GM21619 (cell line): ENCODE data around the gene MBLAC2.

Experiments
- ATAC-seq: cut with Tn5 transposase; IDR thresholded peaks from one replicate; pipeline ENCODE4 v1.9.1; 2021; ENCODE audit not compliant: unreplicated experiment

The MBLAC2 gene

DNA sequence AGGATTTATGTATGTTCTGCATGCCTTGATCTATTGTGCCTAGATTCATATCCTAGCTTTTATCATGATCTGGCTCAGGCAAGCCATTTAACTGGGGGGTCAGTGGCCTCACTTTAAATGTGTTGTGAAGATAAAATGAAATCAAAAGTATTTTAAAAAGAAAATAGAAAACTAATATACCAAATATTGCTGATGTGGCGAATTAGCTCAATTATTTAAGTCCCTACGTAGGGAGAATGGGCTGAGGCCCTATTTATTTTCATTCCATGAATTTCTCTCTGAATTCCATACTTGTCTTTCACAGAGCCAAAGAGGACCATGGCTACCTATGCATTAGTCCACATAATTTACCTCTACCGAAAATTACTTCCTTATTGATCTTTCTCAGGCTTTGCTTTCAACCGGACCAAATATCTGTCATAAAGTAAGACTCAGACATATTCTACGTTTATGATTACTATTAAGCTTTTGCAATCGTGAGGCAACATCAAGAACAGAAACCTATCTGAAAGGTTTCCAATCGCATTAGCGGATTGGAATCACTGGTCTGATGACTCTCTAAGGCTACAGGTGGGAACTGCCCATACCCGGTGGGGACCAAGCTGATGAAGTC, 1.7 kb downstream of the MBLAC2 start:
- no peak for ATAC-seq

DNA sequence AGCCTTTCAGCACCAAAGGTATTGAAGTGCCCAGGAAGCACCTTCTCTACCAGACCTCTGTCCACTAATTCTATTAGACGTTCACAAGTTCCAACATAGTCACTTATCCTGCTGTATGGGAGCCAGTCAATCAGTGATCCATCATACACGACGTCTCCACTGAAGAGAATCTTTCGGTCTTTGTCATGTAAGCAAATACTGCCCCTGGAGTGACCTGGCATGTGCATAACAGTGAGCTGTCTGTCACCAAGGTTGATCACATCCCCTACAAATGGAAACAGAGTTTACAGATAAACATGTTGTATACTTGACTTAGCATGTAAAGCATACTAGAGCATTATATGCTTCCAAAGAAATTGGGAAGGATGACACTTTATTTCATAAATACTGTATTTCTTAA, 13.3 kb downstream of the MBLAC2 start:
- ATAC-seq = no peak

DNA sequence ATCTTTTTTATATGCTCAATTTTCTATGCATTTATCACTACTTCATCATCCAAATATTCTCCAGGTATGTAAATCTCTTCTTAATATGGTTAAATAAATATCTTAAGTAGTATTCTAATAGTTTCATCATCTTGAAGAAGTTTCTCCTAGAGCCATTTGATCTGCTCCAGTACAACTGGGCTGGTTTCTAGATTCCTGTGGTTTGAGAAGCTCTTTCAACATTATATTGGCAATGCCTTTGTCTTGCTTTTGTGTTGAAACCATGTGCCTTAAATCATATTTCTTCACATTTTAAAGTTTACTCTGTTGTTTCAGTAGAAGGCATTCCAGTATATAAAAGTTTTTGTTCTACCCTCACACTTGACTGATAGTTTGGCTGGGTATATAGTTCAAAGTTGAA, 27.6 kb downstream of the MBLAC2 start:
- ATAC-seq = no peak

DNA sequence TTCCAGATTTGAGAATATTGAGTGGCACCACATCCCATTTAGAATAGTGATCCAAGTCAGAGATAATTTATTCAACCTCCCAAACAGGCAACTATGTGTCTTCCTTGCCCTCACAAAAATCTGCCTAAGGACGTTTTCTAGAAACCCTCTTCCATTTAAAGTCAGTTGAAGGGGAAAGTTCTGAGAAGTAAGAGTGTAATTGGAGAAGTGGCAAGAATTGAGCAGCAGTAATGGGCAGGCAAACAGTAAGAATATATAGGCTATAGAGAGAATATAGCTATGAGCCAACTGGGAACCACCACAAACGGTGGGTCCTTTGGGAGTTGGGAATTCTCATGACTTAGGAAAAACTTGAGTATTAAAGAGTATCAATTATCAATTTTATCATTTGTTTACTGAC, 33.9 kb downstream of the MBLAC2 start:
- ATAC-seq = no peak

DNA sequence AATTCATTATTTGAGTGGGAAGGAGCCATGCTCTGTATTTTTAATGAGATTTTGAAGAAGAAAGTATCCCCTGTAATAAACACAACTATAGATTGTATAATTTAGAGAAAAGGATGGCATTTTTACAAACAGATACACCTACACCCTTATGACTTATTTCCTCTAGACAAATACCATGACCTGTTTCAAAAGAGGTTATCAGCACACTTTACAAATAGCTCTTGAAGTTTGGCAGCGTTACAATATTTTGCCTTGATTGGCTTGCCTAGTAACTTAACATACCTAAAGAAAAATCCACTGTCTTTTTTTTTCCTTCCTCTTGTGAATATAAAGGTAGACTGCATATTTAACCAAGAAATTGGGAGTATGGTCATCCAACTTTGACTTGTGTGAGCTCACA, 36.5 kb downstream of the MBLAC2 start:
- ATAC-seq = no peak

DNA sequence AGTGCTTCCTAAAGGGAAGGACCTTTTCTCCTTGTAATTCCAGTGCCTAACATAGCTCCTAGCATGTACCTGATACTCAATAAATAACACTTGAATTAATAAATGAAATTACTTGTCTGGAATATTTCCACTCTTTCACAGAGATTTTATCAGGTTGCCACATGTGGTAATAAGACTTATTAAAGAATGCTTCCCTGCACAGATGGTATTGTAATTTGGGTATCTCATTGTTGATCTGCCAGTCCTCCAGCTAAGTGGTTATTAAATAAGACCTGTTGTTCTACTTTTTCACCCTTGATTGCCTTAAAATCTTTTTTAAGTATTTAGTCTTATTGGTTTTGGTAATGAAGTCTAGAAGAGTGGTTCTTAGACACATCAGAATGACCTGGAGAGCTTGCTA, 36.9 kb downstream of the MBLAC2 start:
- no peak for ATAC-seq

DNA sequence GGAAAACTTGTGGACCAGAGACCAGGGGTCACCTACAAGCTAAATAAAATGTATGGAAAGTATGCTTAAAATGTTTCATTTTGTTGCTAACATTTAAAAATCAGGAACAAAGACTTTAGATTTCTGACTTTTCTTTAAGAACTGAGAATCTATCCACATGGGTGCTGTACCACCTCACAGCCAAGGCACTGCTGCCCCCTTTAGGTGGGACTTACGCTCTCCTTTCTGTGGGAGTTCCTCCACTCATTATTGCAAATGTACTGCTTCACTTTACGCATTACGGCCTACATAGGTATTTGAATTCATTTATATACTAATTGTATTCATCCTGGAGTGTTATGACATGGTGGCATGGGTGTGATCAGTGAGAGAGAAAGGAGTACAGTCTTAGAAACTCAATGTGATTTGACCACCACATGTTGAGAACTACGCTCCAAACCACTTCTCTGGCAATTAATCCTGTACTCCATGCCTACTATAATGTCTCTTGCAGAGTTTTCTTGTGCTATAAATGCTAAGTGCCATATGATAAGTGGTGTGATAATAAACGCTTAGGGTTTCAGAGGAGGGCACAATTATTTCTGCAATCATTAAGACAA, 40.4 kb downstream of the MBLAC2 start:
- peak; percentile 62 for ATAC-seq

DNA sequence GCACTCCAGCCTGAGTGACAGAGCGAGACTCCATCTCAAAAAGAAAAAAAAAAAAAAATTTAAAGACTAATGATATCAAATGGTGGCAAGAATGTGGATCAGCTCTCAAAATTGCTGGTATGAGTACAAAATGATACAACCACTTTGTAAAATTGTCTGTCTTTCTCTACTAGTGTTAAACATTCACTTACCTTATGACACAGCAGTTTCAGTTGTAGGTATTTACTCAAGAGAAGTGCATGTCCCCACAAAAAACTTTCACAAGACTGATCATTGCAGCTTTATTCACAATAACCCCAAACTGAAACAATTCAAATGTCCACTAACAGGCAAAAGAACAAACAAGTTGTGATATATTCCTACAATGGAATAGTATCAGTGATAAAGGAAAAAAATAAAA, 50.3 kb downstream of the MBLAC2 start:
- ATAC-seq = peak; percentile 81

DNA sequence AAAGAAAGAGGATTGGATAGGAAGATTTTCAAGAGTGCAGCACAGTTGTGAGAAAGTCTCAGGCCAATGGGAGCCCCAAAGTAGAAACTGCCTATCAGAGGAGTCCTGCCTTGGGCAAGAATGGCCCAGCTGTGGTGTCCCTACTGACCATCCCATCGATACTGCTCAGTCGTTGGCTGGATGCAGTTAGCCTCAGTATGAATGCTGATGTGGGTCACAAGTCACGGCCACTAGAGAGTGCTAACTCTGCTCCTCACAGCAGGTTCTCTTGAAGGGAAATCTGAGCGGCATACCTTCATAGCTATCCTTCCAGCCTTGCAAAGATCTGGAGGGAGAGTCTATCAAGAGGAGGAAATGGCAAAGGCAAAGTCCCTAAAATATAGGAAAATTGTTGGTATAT, 53.4 kb downstream of the MBLAC2 start:
- no peak for ATAC-seq

DNA sequence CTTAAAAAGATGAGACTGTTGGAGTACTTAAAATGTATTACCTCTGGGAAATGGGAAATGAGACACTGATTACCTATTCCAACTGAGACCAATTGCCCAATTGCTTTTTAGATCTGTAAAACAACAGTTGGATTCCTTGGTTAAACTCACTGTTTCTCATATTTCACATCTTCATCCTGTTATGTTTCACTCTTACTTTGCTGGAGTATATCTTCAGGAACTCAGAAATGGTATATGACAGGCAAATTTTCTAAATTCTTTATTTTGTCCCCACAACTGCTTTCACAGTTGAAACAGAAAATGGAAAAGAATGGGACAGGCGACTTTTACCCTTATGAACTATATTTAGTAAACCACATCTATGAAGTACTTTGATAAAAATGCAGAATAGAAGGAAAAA, 56.4 kb downstream of the MBLAC2 start:
- no peak for ATAC-seq

DNA sequence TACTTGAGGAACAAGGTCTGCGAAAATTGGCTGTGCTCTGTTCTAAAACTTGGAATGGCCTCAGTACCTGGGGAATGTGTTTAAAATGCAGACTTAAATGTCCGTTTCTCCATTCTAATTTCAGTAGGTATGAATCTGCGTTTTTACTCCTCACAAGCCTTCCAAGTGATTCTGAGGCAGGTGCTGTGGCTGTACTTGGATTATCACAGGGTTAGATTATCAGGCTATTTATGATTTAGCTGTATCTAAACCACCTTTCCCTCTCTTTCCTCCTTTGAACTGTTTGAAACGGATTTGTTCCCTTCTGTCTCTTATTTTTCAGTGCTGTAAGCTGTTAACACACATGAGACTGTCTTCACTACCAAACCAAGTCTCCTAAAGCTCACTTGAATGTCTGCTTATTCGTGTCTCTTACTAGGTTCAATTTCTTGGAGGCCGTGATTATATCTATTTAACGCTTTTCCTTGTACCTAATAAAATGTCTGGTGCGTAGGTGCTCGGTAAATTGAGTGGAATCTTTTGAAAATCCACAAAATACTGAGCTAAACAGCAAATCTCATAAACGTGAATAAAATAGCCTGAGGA, 64.3 kb downstream of the MBLAC2 start:
- ATAC-seq = no peak

DNA sequence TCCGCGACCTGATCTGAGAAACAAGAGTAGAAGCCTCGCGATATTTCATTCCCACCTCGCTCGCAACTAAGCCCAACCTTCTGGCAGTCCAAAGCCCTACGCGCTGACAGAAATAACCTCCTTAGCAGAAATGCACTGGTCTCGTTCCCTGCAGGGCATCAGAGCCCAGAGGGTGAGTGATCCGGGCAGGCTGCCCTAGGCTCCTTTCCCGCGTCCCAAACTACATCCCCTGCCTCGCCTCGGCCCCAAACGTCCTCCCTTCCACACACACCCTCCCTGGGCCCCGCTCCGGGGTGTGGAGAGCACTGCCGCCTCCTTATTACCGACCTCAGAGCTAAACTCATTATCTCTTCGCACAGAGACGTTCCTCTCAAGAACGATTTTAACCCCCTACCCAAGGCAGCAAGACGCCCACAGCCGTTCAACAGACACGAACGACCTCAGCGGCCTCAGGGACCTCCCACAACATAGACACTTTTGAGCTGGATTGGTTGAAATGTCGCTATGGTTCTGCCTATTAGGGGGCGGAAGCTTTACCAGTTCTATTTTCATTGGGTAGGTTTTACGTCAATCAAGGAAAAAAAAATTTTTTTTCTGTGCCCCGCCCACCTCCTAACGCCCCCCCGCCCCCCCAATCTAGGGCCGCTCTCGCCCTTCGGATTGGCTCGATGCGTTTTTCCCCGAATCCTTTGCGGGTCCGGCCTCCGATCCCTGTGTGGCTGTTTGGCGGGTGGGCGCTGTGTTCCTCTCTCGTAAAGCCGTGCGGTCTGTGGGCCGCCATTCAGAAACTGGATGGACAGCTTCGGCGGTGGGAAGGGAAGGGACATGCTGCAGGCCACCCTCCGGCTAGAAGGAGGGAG, 65.0 kb downstream of the MBLAC2 start, which contains the start of gene CETN3:
Gene CETN3, minus strand, starts transcription at position 439 of the 860 bp plus-strand sequence. Its CDS starts 95 bp downstream, at position 344.
- peak; percentile 91 for ATAC-seq

DNA sequence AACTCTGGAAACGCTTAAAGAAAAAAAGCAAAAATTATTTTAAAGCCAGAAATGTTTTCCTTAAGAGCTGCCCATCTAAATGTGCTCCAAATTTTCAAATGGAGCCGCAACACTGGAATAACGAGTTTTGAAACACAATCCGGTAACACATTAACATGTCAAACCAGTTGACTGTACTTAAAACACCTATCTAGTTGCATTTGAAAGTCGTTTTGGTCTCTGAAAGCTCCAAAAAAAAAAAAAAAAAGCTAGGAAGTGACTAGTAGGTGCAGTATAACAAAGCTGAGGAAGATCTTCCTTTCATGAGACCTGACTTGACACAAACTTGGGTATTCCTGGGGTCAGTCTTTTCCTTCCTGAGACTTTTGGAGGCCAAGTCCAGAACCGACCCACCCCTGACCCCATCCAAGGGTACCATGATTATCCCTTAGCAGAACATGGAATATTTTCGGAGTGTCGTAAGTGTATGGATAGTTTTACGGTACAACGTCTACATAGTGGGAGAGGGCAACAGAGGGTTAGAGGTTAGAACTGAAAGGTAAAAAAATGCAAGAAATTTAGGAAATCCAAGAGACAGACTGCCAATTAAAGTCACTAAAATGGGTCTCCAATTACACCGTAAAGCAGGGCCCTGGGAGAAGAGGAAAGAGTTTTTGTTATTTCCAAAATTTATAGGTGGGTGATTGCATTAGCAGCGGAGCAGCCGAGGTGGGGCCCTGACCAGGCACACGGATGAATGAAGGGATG, 65.8 kb downstream of the MBLAC2 start:
- ATAC-seq = peak; percentile 3
